ENCODE results near the gene PTPRD.

Gene PTPRD

GRCh38 chr9:10146517-10147331 lies 466.1 kb downstream of the PTPRD start:
- no peak for DNase-seq

GRCh38 chr9:10144355-10144754 lies 468.4 kb downstream of the PTPRD start:
- DNase-seq: no peak

GRCh38 chr9:10135553-10135952 lies 477.2 kb downstream of the PTPRD start:
- DNase-seq: no peak

GRCh38 chr9:10134266-10134665 lies 478.5 kb downstream of the PTPRD start:
- DNase-seq: no peak

GRCh38 chr9:10130061-10130675 lies 482.6 kb downstream of the PTPRD start:
- no peak for DNase-seq

- no peak for DNase-seq
Measured at GRCh38 chr9:10127867-10128266, 484.9 kb downstream of the PTPRD start.

- no peak for DNase-seq
Measured at GRCh38 chr9:10112798-10113197, 500.0 kb downstream of the PTPRD start.

- DNase-seq: no peak
Measured at GRCh38 chr9:10112070-10112469, 500.7 kb downstream of the PTPRD start.

GRCh38 chr9:10108815-10109214 lies 504.0 kb downstream of the PTPRD start:
- no peak for DNase-seq

GRCh38 chr9:10104774-10105173 lies 508.0 kb downstream of the PTPRD start:
- DNase-seq: no peak

GRCh38 chr9:10095208-10095607 lies 517.6 kb downstream of the PTPRD start:
- DNase-seq: no peak

- DNase-seq: no peak
Measured at GRCh38 chr9:10094563-10094962, 518.2 kb downstream of the PTPRD start.

- DNase-seq: no peak
Measured at GRCh38 chr9:10080012-10080411, 532.8 kb downstream of the PTPRD start.

GRCh38 chr9:10079284-10079964 lies 533.4 kb downstream of the PTPRD start:
- no peak for DNase-seq

GRCh38 chr9:10071579-10071978 lies 541.2 kb downstream of the PTPRD start:
- no peak for DNase-seq

- no peak for DNase-seq
Measured at GRCh38 chr9:10062629-10063395, 550.0 kb downstream of the PTPRD start.

- DNase-seq: no peak
Measured at GRCh38 chr9:10059044-10059443, 553.8 kb downstream of the PTPRD start.

GRCh38 chr9:10055886-10056395 lies 556.9 kb downstream of the PTPRD start:
- DNase-seq: no peak

- no peak for DNase-seq
Measured at GRCh38 chr9:10054456-10054855, 558.3 kb downstream of the PTPRD start.

- no peak for DNase-seq
Measured at GRCh38 chr9:10052916-10053315, 559.9 kb downstream of the PTPRD start.

- DNase-seq: no peak
Measured at GRCh38 chr9:10052181-10052580, 560.6 kb downstream of the PTPRD start.

GRCh38 chr9:10050016-10050415 lies 562.8 kb downstream of the PTPRD start:
- no peak for DNase-seq

GRCh38 chr9:10048994-10049393 lies 563.8 kb downstream of the PTPRD start:
- DNase-seq: no peak

All from NCI-H510A (cell line).